ENCODE data around the gene FOXK1. TPM values are rescaled to one million over a fixed set of nuclear protein-coding genes. Genes with fewer than 3 reads are reported as not detected.

Gene FOXK1
- total and polyA plus RNA-seq, 2 donors (not counting 1 experiment from before 2014, with no cell fraction given), result 5.2 to 26.9 TPM

DNA sequence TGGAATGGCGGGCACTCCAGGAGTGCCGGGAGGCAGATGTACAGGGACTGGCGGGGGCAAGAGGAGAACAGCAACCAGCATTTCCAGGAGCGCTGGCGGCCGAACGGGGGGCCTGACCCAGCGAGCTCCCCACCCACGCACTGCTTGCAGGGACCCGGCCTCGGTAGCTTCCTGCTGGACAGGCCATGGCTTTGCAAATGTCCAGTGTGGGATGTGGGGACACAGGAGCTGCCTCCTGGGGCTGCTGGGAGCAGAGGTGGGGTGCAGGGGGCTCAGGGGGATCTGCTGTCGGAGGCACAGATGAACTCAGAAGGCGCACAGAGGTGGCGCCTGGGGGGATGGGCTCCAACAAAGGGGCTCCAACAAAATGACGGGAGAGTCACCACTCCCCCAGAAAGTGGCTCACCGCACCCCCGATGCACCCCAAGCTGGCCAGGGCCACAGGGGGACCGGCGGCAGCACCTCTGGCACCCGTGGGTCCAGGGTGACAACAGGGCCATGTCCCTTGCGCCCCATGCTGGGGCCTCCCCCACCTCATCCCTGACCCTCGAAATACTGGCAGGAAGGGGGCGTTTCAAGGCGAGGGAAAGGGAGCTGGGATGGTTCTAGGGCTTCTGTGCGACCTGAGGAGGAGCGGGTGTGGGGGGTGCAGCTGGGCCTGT lies 134.5 kb downstream of the FOXK1 start:
- no peak overlapping the region for H3K27ac ChIP-seq (ENCODE audit: insufficient read depth, low read length)
- no peak overlapping the region for H3K9ac ChIP-seq (ENCODE audit: insufficient read depth, low read length)
- no peak overlapping the region for H2AFZ ChIP-seq (ENCODE audit: low read length)
- no peak overlapping the region for H3K4me3 ChIP-seq (replicated peaks in 1 of 4; ENCODE audit: control extremely low read depth in 1 of 4, insufficient read depth in 1 of 4, low read depth in 3 of 4, low read length in 4 of 4)
- H3K36me3 ChIP-seq (ENCODE audit: control insufficient read depth, insufficient read depth, low read length), result no peaks in the 10 kb centered on the region
- H3K79me2 ChIP-seq (ENCODE audit: control insufficient read depth, insufficient read depth, low read length), result no peaks in the 10 kb centered on the region
- DNase-seq (ENCODE audit: low read depth in 2 of 2), result no peak
- no peak for TF ChIP-seq EZH2 (IDR thresholded peaks at IDR 0.05; ENCODE audit: low read length, missing control alignments)
- TF ChIP-seq, protein P1, sequence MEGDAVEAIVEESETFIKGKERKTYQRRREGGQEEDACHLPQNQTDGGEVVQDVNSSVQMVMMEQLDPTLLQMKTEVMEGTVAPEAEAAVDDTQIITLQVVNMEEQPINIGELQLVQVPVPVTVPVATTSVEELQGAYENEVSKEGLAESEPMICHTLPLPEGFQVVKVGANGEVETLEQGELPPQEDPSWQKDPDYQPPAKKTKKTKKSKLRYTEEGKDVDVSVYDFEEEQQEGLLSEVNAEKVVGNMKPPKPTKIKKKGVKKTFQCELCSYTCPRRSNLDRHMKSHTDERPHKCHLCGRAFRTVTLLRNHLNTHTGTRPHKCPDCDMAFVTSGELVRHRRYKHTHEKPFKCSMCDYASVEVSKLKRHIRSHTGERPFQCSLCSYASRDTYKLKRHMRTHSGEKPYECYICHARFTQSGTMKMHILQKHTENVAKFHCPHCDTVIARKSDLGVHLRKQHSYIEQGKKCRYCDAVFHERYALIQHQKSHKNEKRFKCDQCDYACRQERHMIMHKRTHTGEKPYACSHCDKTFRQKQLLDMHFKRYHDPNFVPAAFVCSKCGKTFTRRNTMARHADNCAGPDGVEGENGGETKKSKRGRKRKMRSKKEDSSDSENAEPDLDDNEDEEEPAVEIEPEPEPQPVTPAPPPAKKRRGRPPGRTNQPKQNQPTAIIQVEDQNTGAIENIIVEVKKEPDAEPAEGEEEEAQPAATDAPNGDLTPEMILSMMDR (conservative IDR thresholded peaks at IDR 0.05 in 1 of 2, IDR thresholded peaks at IDR 0.05 in 1 of 2; ENCODE audit: low read depth in 1 of 2, low read length in 2 of 2), result no peak
- H3K27me3 ChIP-seq (ENCODE audit: control insufficient read depth, insufficient read depth, low read length), result no peaks in the 10 kb centered on the region
- no peaks in the 10 kb centered on the region for H3K9me3 ChIP-seq (ENCODE audit: control insufficient read depth, insufficient read depth, low read depth, low read length)
- H3K4me1 ChIP-seq (ENCODE audit: control insufficient read depth, extremely low read depth, insufficient read depth, low read length), result no peaks in the 10 kb centered on the region
- no peak overlapping the region for H3K4me2 ChIP-seq (ENCODE audit: extremely low read depth, insufficient read depth, low read length)
- H4K20me1 ChIP-seq (ENCODE audit: control insufficient read depth, extremely low read depth, insufficient read depth, low read length), result no peaks in the 10 kb centered on the region

- Histone ChIP-seq H3K9me3 (ENCODE audit: control insufficient read depth, insufficient read depth, low read depth, low read length) (no peaks in the 10 kb centered on the region), H3K9ac (ENCODE audit: insufficient read depth, low read length) (no peak overlapping the region), H3K79me2 (ENCODE audit: control insufficient read depth, insufficient read depth, low read length) (no peaks in the 10 kb centered on the region), H2AFZ (ENCODE audit: low read length) (no peak overlapping the region), H3K36me3 (ENCODE audit: control insufficient read depth, insufficient read depth, low read length) (no peaks in the 10 kb centered on the region), H3K4me1 (ENCODE audit: control insufficient read depth, extremely low read depth, insufficient read depth, low read length) (no peaks in the 10 kb centered on the region), H4K20me1 (ENCODE audit: control insufficient read depth, extremely low read depth, insufficient read depth, low read length) (no peaks in the 10 kb centered on the region), H3K4me3 (replicated peaks in 1 of 4; ENCODE audit: control extremely low read depth in 1 of 4, insufficient read depth in 1 of 4, low read depth in 3 of 4, low read length in 4 of 4) (no peak overlapping the region), H3K27ac (ENCODE audit: insufficient read depth, low read length) (no peak overlapping the region), H3K27me3 (ENCODE audit: control insufficient read depth, insufficient read depth, low read length) (no peaks in the 10 kb centered on the region), H3K4me2 (ENCODE audit: extremely low read depth, insufficient read depth, low read length) (no peak overlapping the region)
- DNase-seq (ENCODE audit: low read depth in 2 of 2), result no peak
- TF ChIP-seq, protein P1 (conservative IDR thresholded peaks at IDR 0.05 in 1 of 2, IDR thresholded peaks at IDR 0.05 in 1 of 2; ENCODE audit: low read depth in 1 of 2, low read length in 2 of 2), result no peak
- TF ChIP-seq EZH2 (IDR thresholded peaks at IDR 0.05; ENCODE audit: low read length, missing control alignments), result no peak
Measured at GRCh38 chr7:4817178-4817901, 135.2 kb downstream of the FOXK1 start.

- DNase-seq (ENCODE audit: low read depth in 2 of 2), result no peak
- no peak overlapping the region for H3K27ac ChIP-seq (ENCODE audit: insufficient read depth, low read length)
- H3K27me3 ChIP-seq (ENCODE audit: control insufficient read depth, insufficient read depth, low read length), result no peaks in the 10 kb centered on the region
- no peaks in the 10 kb centered on the region for H3K36me3 ChIP-seq (ENCODE audit: control insufficient read depth, insufficient read depth, low read length)
- H3K4me2 ChIP-seq (ENCODE audit: extremely low read depth, insufficient read depth, low read length), result no peak overlapping the region
- no peaks in the 10 kb centered on the region for H4K20me1 ChIP-seq (ENCODE audit: control insufficient read depth, extremely low read depth, insufficient read depth, low read length)
- H3K4me1 ChIP-seq (ENCODE audit: control insufficient read depth, extremely low read depth, insufficient read depth, low read length), result no peaks in the 10 kb centered on the region
- H3K9ac ChIP-seq (ENCODE audit: insufficient read depth, low read length), result no peak overlapping the region
- H3K4me3 ChIP-seq (replicated peaks in 1 of 4; ENCODE audit: control extremely low read depth in 1 of 4, insufficient read depth in 1 of 4, low read depth in 3 of 4, low read length in 4 of 4), result no peak overlapping the region
- TF ChIP-seq, protein P1 (conservative IDR thresholded peaks at IDR 0.05 in 1 of 2, IDR thresholded peaks at IDR 0.05 in 1 of 2; ENCODE audit: low read depth in 1 of 2, low read length in 2 of 2), result no peak
- no peaks in the 10 kb centered on the region for H3K79me2 ChIP-seq (ENCODE audit: control insufficient read depth, insufficient read depth, low read length)
- H2AFZ ChIP-seq (ENCODE audit: low read length), result no peak overlapping the region
- no peaks in the 10 kb centered on the region for H3K9me3 ChIP-seq (ENCODE audit: control insufficient read depth, insufficient read depth, low read depth, low read length)
Measured at GRCh38 chr7:4818000-4818794, 136.1 kb downstream of the FOXK1 start.

All from fibroblast of lung (primary cell).